ENCODE data around the gene C10orf71.

The C10orf71 gene

GRCh38 chr10:49371967-49372366, 73.0 kb downstream of the C10orf71 start:
- Mint-ChIP-seq H3K27me3 (ENCODE audit: low read depth, poor library complexity) (peaks cover 47% of the 10 kb centered on the region), H3K36me3 (ENCODE audit: low read depth) (no peaks in the 10 kb centered on the region), H3K27ac (no peak overlapping the region), H3K4me1 (no peaks in the 10 kb centered on the region), H3K9me3 (no peaks in the 10 kb centered on the region), H3K4me3 (no peak overlapping the region)
- DNase-seq, result no peak
- TF ChIP-seq CTCF (IDR thresholded peaks at IDR 0.05), result no peak

- Mint-ChIP-seq H3K36me3 (ENCODE audit: low read depth) (no peaks in the 10 kb centered on the region), H3K27me3 (ENCODE audit: low read depth, poor library complexity) (peaks cover 55% of the 10 kb centered on the region), H3K9me3 (no peaks in the 10 kb centered on the region), H3K27ac (no peak overlapping the region), H3K4me3 (no peak overlapping the region), H3K4me1 (no peaks in the 10 kb centered on the region)
- DNase-seq, result no peak
- no peak for TF ChIP-seq CTCF (IDR thresholded peaks at IDR 0.05)
These were observed 74.4 kb downstream of the C10orf71 start for GRCh38 chr10:49373361-49373760.

- Mint-ChIP-seq H3K9me3 (no peaks in the 10 kb centered on the region), H3K27me3 (ENCODE audit: low read depth, poor library complexity) (peaks cover 48% of the 10 kb centered on the region), H3K4me1 (no peaks in the 10 kb centered on the region), H3K27ac (no peak overlapping the region), H3K4me3 (no peak overlapping the region), H3K36me3 (ENCODE audit: low read depth) (no peaks in the 10 kb centered on the region)
- no peak for DNase-seq
- TF ChIP-seq CTCF (IDR thresholded peaks at IDR 0.05), result no peak
These were observed 75.8 kb downstream of the C10orf71 start for GRCh38 chr10:49374740-49375139.

GRCh38 chr10:49375611-49376010, 76.6 kb downstream of the C10orf71 start:
- no peak overlapping the region for H3K27ac Mint-ChIP-seq
- DNase-seq, result no peak
- H3K36me3 Mint-ChIP-seq (ENCODE audit: low read depth), result no peaks in the 10 kb centered on the region
- no peak for TF ChIP-seq CTCF (IDR thresholded peaks at IDR 0.05)
- peaks cover 48% of the 10 kb centered on the region for H3K27me3 Mint-ChIP-seq (ENCODE audit: low read depth, poor library complexity)
- no peak overlapping the region for H3K4me3 Mint-ChIP-seq
- no peaks in the 10 kb centered on the region for H3K9me3 Mint-ChIP-seq
- H3K4me1 Mint-ChIP-seq, result no peaks in the 10 kb centered on the region
